HG03558 (cell line): ENCODE data around the gene RAB19.
"Not testable (repeated sequence)": the region's sequence is repeated elsewhere in the genome, so short reads cannot be mapped to it uniquely, and the experiment has no call there.

Source experiments
- ATAC-seq: cut with Tn5 transposase; IDR thresholded peaks from one replicate; pipeline ENCODE4 v1.9.1; 2021; ENCODE audit warnings: moderate number of reproducible peaks; ENCODE audit not compliant: unreplicated experiment; ENCODE audit errors: extremely low read depth

Gene RAB19

GRCh38 chr7:140448781-140449480 lies 45.1 kb downstream of the RAB19 start:
- no peak for ATAC-seq

DNA sequence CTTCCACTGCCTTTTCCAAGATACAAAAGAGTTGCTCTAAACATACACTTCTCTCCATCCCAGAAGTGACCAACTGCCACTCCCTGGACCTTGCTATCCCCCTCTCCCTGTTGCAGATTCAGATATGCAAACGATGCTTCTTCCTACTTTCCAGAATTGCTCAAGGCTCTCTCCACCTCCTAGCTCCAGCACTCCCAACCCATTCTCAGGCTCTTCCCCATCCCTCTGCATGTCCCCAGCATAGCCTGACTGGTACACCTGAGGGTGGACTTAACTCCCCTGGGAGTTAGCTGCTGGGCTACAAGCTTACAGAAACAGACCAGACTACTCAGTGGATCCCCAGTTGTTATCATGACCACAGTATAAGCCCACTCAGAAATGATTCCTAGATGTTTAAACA lies 47.9 kb downstream of the RAB19 start:
- no peak for ATAC-seq

- ATAC-seq, result no peak
Measured at GRCh38 chr7:140453273-140453672, 49.4 kb downstream of the RAB19 start.

- not testable (repeated sequence) for ATAC-seq
Measured at GRCh38 chr7:140453785-140454656, 50.2 kb downstream of the RAB19 start.

- no peak for ATAC-seq
Measured at GRCh38 chr7:140454657-140455015, 50.8 kb downstream of the RAB19 start.

GRCh38 chr7:140455743-140456142 lies 51.9 kb downstream of the RAB19 start:
- no peak for ATAC-seq

DNA sequence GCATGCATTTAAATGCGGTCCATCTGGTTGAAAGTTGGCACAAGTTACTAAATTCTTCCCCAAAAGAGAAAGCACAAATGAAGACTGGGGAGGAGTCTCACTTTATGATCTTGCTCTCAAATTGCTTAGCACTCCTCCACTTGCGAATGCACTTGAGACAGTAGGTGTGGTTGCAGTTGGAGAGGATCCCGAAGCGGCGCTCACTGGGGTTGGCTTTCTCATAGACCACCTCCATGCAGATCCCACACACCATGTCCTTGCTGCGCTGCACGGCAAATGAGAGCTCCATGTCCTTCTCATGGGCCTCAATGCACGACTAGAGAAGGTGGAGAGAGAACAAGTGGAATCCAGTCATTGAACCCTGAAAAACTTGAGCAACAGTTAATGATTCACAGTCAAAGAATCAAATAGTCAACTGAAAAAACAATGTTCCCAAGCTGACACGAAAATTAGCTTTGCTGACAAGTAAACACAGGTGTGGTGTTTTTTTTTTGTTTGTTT lies 52.7 kb downstream of the RAB19 start:
- no peak for ATAC-seq

DNA sequence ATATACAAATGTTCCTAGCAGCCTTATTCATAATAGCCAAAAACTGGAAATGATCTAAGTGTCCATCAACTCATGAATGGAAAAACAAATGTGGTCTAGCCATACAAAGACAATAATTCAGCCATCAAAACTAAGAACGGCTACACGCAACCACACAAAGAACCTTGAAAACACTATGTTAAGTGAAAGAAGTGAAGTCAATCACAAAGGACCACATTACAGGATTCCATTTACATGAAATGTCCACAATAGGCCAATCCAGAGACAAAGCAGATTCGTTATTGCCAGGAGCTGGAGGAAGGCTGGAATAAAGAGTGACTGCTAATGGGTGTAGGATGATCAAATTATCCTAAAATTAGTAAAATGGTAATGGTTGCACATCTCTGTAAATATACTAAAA lies 54.3 kb downstream of the RAB19 start:
- no peak for ATAC-seq

DNA sequence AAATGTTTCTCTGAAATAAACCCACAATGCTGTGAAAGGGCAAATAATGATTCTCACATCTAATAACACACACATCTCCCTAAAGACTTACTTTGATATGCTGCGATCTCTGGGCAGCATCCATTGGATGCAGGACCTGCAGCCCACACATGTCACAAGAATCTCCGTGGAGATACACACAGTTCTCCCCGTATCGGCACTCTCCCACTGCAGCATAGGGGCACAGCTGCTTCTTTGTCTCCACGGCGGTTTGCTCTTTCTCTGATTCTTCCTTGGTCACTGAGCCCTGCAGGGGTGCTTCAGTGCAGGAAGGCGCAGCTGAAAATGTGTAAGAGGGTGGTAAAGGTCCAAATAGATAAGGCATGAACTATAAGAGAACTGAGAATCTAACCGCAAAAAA lies 55.1 kb downstream of the RAB19 start:
- ATAC-seq, result no peak

- no peak for ATAC-seq
Measured at GRCh38 chr7:140463111-140463510, 59.3 kb downstream of the RAB19 start.

DNA sequence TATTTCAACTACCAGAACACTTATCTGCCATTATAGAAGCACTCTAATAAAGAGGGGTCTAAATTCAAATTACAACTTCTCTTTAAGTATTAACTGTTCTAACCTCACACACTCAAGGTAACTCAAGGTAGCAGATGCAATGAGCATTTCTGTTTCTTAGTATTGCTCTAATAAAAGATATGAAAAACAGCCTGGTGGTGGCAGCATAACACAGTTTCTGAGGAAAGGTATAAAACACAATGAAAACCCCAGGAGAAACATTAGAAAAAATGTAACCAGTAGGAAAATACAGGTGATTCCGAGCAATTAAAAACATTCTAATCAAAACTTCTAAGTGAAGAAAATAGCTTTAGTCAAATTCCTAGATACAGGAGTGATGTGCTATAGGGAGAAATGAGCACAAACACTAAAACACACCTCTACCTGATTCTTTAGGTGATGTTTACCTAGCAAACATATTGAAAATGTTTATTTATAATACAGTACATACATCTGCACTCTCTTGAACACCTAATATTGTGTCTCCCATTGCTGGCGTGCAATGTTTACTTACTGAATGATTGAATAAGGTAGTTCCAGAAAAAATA lies 72.0 kb downstream of the RAB19 start:
- no peak for ATAC-seq

DNA sequence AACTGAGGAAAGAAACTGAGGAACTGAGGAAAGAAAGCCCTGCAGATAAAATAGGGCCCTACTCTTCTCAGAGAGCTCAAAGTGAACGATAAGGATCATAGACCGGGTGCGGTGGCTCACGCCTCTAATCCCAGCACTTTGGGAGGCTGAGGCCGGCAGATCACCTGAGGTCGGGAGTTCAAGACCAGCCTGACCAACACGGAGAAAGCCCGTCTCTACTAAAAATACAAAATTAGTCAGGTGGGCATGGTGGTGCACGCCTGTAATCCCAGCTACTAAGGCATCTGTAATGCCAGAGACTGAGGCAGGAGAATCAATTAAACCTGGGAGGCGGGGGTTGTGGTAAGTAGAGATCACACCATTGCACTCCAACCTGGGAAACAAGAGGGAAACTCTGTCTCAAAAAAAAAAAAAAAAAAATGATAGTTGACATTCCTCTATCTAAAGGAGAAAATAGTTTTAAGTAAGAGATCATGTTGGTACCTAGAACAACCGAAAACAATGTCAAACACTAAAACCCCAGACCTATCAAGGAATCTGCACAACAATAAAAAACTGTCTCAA lies 72.9 kb downstream of the RAB19 start:
- no peak for ATAC-seq
